HEK293 (cell line): ENCODE measurements around the gene ZNF862.
A peak's percentile ranks its signal among the peaks of the same experiment; 100 is the strongest.

ENCODE experiments used
- CTCF ChIA-PET: fragments of 350-600 bp; formaldehyde crosslinking; extraction: SDS; loops from one replicate; lab custom pipeline; 2021; ENCODE audit warnings: antibody characterized with exemption; lab: Yijun Ruan, JAX
- POLR2A ChIA-PET: fragments of 300-600 bp; formaldehyde crosslinking; extraction: SDS; loops from one replicate; lab custom pipeline; 2020; ENCODE audit warnings: antibody characterized with exemption, inconsistent platforms; lab: Yijun Ruan, JAX
- H3K27ac ChIP-seq: fragments of 200-500 bp; sonication (Bioruptor generic); 2 replicates; pipeline ENCODE4 v1.5.1; 2014; ENCODE audit warnings: low read depth, low read length, control low read depth, inconsistent platforms; ENCODE audit errors: extremely low read depth
- H3K36me3 ChIP-seq, 2 experiments: fragments of 200-500 bp in 1 of 2; sonication (Bioruptor generic) in 1 of 2; 1 replicate in 1 of 2; 2 replicates in 1 of 2; pipeline ENCODE4 v1.5.1; 2014 to 2017; ENCODE audit warnings: inconsistent platforms in 2 of 2, low read length in 2 of 2; ENCODE audit not compliant: control insufficient read depth in 2 of 2, insufficient read depth in 1 of 2
- H3K4me1 ChIP-seq: fragments of 200-500 bp; sonication (Bioruptor generic); 2 replicates; pipeline ENCODE4 v1.5.1; 2014; ENCODE audit warnings: mild to moderate bottlenecking, low read length, inconsistent platforms; ENCODE audit not compliant: control insufficient read depth, insufficient read depth
- H3K4me3 ChIP-seq: 2 replicates; pipeline ENCODE4 v1.5.1; 2011; ENCODE audit warnings: low read depth, mild to moderate bottlenecking, control low read depth, low read length, moderate library complexity
- H3K9me3 ChIP-seq: fragments of 200-500 bp; sonication (Bioruptor generic); 2 replicates; pipeline ENCODE4 v1.5.1; 2014; ENCODE audit warnings: low read depth, low read length, inconsistent platforms; ENCODE audit not compliant: control insufficient read depth, insufficient read depth
- AEBP2 ChIP-seq: fragments of 450-650 bp; formaldehyde crosslinking; IDR thresholded peaks from 2 replicates; pipeline ENCODE4 v1.5.1; 2016; ENCODE audit warnings: missing biosample characterization, missing genetic modification characterization, borderline replicate concordance
- HOXC10 ChIP-seq: sonication (generic); formaldehyde crosslinking; IDR thresholded peaks from 2 replicates; pipeline ENCODE4 v1.8.1; 2023; ENCODE audit warnings: mild to moderate bottlenecking, missing genetic modification reagents
- SCRT1 ChIP-seq: fragments of 450-650 bp; formaldehyde crosslinking; IDR thresholded peaks from 2 replicates; pipeline ENCODE4 v1.5.1; 2016; ENCODE audit warnings: missing biosample characterization, missing genetic modification characterization, borderline replicate concordance
- SETDB1 ChIP-seq: IDR thresholded peaks from one replicate; pipeline ENCODE4 v1.6.1; 2017; ENCODE audit warnings: mild to moderate bottlenecking, low read length, moderate library complexity, mixed read lengths; ENCODE audit not compliant: insufficient read length
- SP2 ChIP-seq: fragments of 450-650 bp; formaldehyde crosslinking; IDR thresholded peaks from 2 replicates; pipeline ENCODE4 v1.5.1; 2016; ENCODE audit warnings: missing biosample characterization, missing genetic modification characterization
- SP3 ChIP-seq: fragments of 450-650 bp; formaldehyde crosslinking; IDR thresholded peaks from 2 replicates; pipeline ENCODE4 v1.5.1; 2016; ENCODE audit warnings: missing biosample characterization, missing genetic modification characterization
- ZBTB20 ChIP-seq: fragments of 450-650 bp; formaldehyde crosslinking; IDR thresholded peaks from 2 replicates; pipeline ENCODE4 v1.5.1; 2016; ENCODE audit warnings: missing biosample characterization, missing genetic modification characterization
- ZBTB6 ChIP-seq: fragments of 450-650 bp; formaldehyde crosslinking; IDR thresholded peaks from 2 replicates; pipeline ENCODE4 v1.5.1; 2017; ENCODE audit warnings: missing biosample characterization, missing genetic modification characterization
- ZNF18 ChIP-seq: fragments of 450-650 bp; formaldehyde crosslinking; IDR thresholded peaks from 2 replicates; pipeline ENCODE4 v1.5.1; 2016; ENCODE audit warnings: missing biosample characterization, missing genetic modification characterization
- ZNF2 ChIP-seq: fragments of 450-650 bp; formaldehyde crosslinking; IDR thresholded peaks from 2 replicates; pipeline ENCODE4 v1.5.1; 2016; ENCODE audit warnings: missing biosample characterization, missing genetic modification characterization
- ZNF274 ChIP-seq, 2 experiments: fragments of 200-500 bp in 1 of 2; fragments of 450-650 bp in 1 of 2; sonication (Bioruptor generic) in 1 of 2; formaldehyde crosslinking in 1 of 2; IDR thresholded peaks; 2 replicates each; pipeline versions ENCODE4 v1.5.1 to v1.6.1; 2014 to 2016; ENCODE audit warnings: borderline replicate concordance in 1 of 2, inconsistent platforms in 1 of 2, low read length in 1 of 2, missing biosample characterization in 1 of 2, missing genetic modification characterization in 1 of 2
- ZNF404 ChIP-seq: fragments of 450-650 bp; formaldehyde crosslinking; IDR thresholded peaks from 2 replicates; pipeline ENCODE4 v1.5.1; 2017; ENCODE audit warnings: missing biosample characterization, missing genetic modification characterization
- ZNF426 ChIP-seq: fragments of 450-650 bp; formaldehyde crosslinking; IDR thresholded peaks from 2 replicates; pipeline ENCODE4 v1.5.1; 2017; ENCODE audit warnings: missing biosample characterization, missing genetic modification characterization, mild to moderate bottlenecking, inconsistent platforms, moderate library complexity
- ZNF501 ChIP-seq: fragments of 450-650 bp; formaldehyde crosslinking; IDR thresholded peaks from 2 replicates; pipeline ENCODE4 v1.5.1; 2016; ENCODE audit warnings: missing biosample characterization, missing genetic modification characterization
- ZNF548 ChIP-seq: fragments of 450-650 bp; formaldehyde crosslinking; IDR thresholded peaks from 2 replicates; pipeline ENCODE4 v1.5.1; 2016; ENCODE audit warnings: missing biosample characterization, missing genetic modification characterization
- ZNF571 ChIP-seq: fragments of 450-650 bp; formaldehyde crosslinking; IDR thresholded peaks from 2 replicates; pipeline ENCODE4 v1.5.0; 2017; ENCODE audit warnings: missing biosample characterization, missing genetic modification characterization
- ZNF701 ChIP-seq: fragments of 450-650 bp; formaldehyde crosslinking; IDR thresholded peaks from 2 replicates; pipeline ENCODE4 v1.5.1; 2016; ENCODE audit warnings: missing biosample characterization, missing genetic modification characterization
- TF ChIP-seq, protein P1 (sequence below): fragments of 450-650 bp; formaldehyde crosslinking; IDR thresholded peaks from 2 replicates; pipeline ENCODE4 v1.5.1; 2016; ENCODE audit warnings: missing biosample characterization, missing genetic modification characterization
- TF ChIP-seq, protein P2 (sequence below): fragments of 450-650 bp; formaldehyde crosslinking; IDR thresholded peaks from 2 replicates; pipeline ENCODE4 v1.5.1; 2016; ENCODE audit warnings: missing biosample characterization, missing genetic modification characterization
- TF ChIP-seq, protein P3 (sequence below): fragments of 450-650 bp; formaldehyde crosslinking; IDR thresholded peaks from 2 replicates; pipeline ENCODE4 v1.5.1; 2016; ENCODE audit warnings: missing biosample characterization, missing genetic modification characterization

Gene ZNF862

GRCh38 chr7:149838224-149838991, at the start of gene ZNF862:
ZNF862 (plus strand) TSS chr7:149838375; CDS start chr7:149838612, 237 bp downstream.
- no peaks in the 10 kb centered on the region for H3K36me3 ChIP-seq
- no peaks in the 10 kb centered on the region for H3K4me1 ChIP-seq
- peak within 1 kb of the TSS; percentile 65 for H3K27ac ChIP-seq
- ChIA-PET POLR2A (interaction anchor here (0.7 to 2.9 kb wide), 10 partner anchors 11 to 202 kb away, joined by 3 to 28 read pairs (median 3); no protein-coding TSS in a partner anchor), CTCF (interaction anchor here (0.6 to 2.0 kb wide), 5 partner anchors 11 to 1610 kb away, joined by 3 to 13 read pairs (median 3); no protein-coding TSS in a partner anchor)
- H3K4me3 ChIP-seq, result peak within 1 kb of the TSS; percentile 77
- H3K9me3 ChIP-seq, result no peaks in the 10 kb centered on the region
- peak; percentile 91 for TF ChIP-seq ZNF501
- TF ChIP-seq ZNF571 (tag by site-specific recombination), result no peak
- TF ChIP-seq ZNF2, result 0 out of 2 replicates have a peak, but pooled peaks have one; percentile 66
- TF ChIP-seq ZBTB20, result peak; percentile 95
- TF ChIP-seq, protein P1, sequence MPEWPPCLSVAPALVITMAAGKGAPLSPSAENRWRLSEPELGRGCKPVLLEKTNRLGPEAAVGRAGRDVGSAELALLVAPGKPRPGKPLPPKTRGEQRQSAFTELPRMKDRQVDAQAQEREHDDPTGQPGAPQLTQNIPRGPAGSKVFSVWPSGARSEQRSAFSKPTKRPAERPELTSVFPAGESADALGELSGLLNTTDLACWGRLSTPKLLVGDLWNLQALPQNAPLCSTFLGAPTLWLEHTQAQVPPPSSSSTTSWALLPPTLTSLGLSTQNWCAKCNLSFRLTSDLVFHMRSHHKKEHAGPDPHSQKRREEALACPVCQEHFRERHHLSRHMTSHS (tag by site-specific recombination), result no peak
- TF ChIP-seq, protein P2, sequence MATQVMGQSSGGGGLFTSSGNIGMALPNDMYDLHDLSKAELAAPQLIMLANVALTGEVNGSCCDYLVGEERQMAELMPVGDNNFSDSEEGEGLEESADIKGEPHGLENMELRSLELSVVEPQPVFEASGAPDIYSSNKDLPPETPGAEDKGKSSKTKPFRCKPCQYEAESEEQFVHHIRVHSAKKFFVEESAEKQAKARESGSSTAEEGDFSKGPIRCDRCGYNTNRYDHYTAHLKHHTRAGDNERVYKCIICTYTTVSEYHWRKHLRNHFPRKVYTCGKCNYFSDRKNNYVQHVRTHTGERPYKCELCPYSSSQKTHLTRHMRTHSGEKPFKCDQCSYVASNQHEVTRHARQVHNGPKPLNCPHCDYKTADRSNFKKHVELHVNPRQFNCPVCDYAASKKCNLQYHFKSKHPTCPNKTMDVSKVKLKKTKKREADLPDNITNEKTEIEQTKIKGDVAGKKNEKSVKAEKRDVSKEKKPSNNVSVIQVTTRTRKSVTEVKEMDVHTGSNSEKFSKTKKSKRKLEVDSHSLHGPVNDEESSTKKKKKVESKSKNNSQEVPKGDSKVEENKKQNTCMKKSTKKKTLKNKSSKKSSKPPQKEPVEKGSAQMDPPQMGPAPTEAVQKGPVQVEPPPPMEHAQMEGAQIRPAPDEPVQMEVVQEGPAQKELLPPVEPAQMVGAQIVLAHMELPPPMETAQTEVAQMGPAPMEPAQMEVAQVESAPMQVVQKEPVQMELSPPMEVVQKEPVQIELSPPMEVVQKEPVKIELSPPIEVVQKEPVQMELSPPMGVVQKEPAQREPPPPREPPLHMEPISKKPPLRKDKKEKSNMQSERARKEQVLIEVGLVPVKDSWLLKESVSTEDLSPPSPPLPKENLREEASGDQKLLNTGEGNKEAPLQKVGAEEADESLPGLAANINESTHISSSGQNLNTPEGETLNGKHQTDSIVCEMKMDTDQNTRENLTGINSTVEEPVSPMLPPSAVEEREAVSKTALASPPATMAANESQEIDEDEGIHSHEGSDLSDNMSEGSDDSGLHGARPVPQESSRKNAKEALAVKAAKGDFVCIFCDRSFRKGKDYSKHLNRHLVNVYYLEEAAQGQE, result 0 out of 2 replicates have a peak, but pooled peaks have one; percentile 15
- TF ChIP-seq ZNF426 (tag by site-specific recombination), result no peak
- no peak for TF ChIP-seq AEBP2 (tag by site-specific recombination)
- TF ChIP-seq SP2 (tag by site-specific recombination), result peak; percentile 94
- no peak for TF ChIP-seq ZNF18 (tag by site-specific recombination)
- TF ChIP-seq ZNF701, result no peak
- TF ChIP-seq SETDB1, result no peak
- no peak; the same call in 1 of the 2 replicates for TF ChIP-seq ZBTB6 (tag by site-specific recombination)
- no peak for TF ChIP-seq ZNF548
- TF ChIP-seq HOXC10 (CRISPR knock-in tag), result no peak
- TF ChIP-seq SCRT1, result no peak
- peak; percentile 93 for TF ChIP-seq SP3 (tag by site-specific recombination)
- TF ChIP-seq ZNF404, result no peak
- no peak for TF ChIP-seq ZNF274 (IDR thresholded peaks at IDR 0.05; ENCODE audit: low read length)
- no peak for TF ChIP-seq ZNF274 (tag by site-specific recombination; IDR thresholded peaks at IDR 0.05; ENCODE audit: borderline replicate concordance)
- TF ChIP-seq, protein P3, sequence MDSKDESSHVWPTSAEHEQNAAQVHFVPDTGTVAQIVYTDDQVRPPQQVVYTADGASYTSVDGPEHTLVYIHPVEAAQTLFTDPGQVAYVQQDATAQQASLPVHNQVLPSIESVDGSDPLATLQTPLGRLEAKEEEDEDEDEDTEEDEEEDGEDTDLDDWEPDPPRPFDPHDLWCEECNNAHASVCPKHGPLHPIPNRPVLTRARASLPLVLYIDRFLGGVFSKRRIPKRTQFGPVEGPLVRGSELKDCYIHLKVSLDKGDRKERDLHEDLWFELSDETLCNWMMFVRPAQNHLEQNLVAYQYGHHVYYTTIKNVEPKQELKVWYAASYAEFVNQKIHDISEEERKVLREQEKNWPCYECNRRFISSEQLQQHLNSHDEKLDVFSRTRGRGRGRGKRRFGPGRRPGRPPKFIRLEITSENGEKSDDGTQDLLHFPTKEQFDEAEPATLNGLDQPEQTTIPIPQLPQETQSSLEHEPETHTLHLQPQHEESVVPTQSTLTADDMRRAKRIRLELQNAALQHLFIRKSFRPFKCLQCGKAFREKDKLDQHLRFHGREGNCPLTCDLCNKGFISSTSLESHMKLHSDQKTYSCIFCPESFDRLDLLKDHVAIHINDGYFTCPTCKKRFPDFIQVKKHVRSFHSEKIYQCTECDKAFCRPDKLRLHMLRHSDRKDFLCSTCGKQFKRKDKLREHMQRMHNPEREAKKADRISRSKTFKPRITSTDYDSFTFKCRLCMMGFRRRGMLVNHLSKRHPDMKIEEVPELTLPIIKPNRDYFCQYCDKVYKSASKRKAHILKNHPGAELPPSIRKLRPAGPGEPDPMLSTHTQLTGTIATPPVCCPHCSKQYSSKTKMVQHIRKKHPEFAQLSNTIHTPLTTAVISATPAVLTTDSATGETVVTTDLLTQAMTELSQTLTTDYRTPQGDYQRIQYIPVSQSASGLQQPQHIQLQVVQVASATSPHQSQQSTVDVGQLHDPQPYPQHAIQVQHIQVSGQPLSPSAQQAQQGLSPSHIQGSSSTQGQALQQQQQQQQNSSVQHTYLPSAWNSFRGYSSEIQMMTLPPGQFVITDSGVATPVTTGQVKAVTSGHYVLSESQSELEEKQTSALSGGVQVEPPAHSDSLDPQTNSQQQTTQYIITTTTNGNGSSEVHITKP (tag by site-specific recombination), result peak; percentile 71
